ENCODE results near the gene OLFML2A. TPM values are rescaled to one million over a fixed set of nuclear protein-coding genes. Genes with fewer than 3 reads are reported as not detected.
A peak's percentile ranks its signal among the peaks of the same experiment; 100 is the strongest.

The OLFML2A gene
- polyA plus RNA-seq, 3 donors: 18.3 to 25.7 (median 20.6) TPM

DNA sequence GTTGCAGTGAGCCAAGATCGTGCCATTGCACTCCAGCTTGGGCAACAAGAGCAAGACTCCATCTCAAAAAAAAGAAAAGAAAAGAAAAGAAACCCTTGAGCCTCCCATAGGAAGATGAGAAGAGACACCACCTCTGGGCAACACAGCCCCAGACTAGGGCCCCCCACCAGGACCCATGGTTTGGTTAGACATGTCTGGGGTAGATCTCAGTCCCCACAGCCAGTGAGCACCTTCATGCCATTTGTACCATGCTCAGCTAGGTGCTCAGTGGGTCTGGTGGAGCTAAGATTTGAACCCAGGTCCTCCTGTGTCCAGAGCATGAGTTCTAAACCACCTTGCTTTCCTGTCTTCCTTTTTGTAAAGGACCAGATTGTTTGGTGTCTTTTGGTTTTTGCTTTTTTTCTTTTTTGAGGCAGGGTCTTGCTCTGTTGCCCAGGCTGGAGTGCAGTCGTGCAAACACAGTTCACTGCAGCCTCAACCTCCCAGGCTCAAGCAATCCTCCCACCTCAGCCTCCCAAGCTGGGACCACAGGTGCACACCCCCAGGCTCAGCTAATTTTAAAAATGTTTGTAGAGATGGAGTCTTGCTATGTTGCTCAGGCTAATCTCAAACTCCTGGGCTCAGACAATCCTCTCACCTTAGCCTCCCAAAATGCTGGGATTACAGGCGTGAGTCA lies 11.7 kb downstream of the OLFML2A start:
- DNase-seq (ENCODE audit: extremely low read depth in 1 of 11, low read depth in 9 of 11, low spot score in 4 of 11): no peak

DNA sequence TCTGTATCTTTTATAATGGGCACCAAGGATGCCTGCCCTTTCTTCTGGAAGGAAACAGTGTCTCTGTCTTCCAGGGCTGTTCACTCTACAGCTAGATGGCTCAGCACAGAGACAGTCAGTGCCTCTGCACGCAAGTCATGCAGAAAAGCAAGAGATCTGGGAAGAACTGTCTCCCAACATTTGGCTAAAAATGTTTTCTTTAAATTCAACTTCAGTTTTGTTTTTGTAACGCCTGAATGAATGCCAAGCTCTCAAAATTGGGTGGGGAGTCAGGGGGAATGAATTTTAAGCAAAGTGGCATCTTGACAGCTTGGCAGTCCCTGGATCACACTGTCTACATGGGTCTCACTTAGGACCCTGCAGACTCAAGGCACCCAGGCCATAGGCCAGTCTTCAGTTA lies 12.6 kb downstream of the OLFML2A start:
- DNase-seq (ENCODE audit: extremely low read depth in 1 of 11, low read depth in 9 of 11, low spot score in 4 of 11): no peak

DNA sequence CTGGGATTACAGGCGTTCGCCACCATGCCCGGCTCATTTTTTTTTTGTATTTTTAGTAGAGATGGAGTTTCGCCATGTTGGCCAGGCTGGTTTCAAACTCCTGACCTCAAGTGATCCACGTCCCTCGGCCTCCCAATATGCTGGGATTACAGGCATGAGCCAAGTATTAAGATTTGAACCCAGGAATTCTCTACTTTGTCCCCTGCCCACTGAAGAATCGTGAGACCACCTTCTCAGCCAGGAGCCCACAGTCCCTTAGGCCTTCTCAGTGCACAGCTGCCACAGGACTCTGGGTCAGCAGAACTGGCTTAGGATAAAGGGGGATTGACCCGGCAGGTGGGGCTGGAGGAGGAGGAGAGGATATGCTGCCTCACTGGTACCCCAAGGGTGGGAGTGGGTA lies 13.4 kb downstream of the OLFML2A start:
- DNase-seq (ENCODE audit: extremely low read depth in 1 of 11, low read depth in 9 of 11, low spot score in 4 of 11): no peak

- DNase-seq (ENCODE audit: extremely low read depth in 1 of 11, low read depth in 9 of 11, low spot score in 4 of 11): no peak
Observed at GRCh38 chr9:124790801-124791505, 14.0 kb downstream of the OLFML2A start.

DNA sequence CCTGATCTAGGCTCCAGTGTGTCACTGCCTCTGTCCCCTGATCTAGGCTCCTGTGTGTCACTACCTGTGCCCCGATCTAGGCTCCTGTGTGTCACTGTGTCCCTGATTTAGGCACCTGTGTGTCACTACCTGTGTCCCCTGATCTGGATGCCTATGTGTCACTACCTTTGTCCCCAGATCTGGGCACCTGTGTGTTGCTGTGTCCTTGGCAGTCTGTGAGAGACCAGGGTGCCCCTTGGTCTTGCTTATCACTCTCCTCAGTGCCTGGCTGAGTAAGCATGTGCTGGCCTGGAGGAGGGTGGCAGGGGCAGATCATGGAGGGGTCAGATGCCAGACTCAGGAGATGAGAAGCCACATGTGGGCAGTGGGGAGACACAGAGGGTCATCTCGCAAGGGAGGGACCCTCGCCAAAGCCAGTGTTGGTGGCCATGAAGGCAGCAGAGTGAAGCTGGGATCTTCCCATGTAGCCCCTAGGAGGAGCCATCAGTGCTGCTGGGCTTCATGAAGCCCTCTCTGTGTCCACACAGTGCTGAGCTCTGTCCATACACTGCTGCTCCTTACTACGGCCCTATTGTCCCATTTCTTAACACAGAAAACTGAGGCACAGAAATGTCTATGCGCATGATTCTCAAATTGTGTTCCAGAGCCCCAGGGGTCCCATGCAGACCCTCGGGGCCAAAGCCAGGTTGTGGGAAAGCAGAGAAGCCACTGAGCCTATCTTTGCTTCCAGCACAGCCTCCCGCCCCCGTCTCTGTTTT lies 15.5 kb downstream of the OLFML2A start:
- no peak for DNase-seq (ENCODE audit: extremely low read depth in 1 of 11, low read depth in 9 of 11, low spot score in 4 of 11)

- DNase-seq (ENCODE audit: extremely low read depth in 1 of 11, low read depth in 9 of 11, low spot score in 4 of 11): peak in 1 of 11 donors; percentile 52
Observed at GRCh38 chr9:124793015-124793541, 16.1 kb downstream of the OLFML2A start.

GRCh38 chr9:124794902-124795491 lies 18.1 kb downstream of the OLFML2A start:
- DNase-seq (ENCODE audit: extremely low read depth in 1 of 11, low read depth in 9 of 11, low spot score in 4 of 11): no peak

DNA sequence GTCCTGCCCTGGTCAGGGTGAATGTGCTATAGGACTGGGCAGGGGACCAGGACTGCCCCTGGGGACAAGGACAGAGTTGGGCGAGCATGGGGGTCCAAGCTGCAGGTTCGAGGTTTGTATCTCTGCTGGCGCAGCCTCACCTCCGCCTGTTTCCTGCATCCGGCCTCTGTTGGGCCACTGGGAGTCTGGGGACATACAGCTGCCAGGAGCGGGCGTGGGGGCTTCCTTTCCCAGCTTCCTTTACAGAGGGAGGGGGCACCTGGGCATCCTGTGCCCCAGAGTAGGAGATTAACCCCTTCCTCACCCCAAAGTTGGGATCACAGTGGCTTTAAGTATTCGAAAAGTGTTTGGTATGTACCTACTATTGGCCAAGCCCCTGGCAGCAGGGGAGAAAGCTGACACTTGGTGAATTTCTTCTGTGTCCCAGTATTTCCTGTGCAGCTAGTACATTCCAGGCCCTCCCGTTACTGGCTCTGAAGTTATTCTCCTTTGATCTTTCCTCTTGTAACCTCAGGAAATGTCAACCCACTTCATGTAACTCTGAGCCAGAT lies 19.0 kb downstream of the OLFML2A start:
- DNase-seq (ENCODE audit: extremely low read depth in 1 of 11, low read depth in 9 of 11, low spot score in 4 of 11): no peak

DNA sequence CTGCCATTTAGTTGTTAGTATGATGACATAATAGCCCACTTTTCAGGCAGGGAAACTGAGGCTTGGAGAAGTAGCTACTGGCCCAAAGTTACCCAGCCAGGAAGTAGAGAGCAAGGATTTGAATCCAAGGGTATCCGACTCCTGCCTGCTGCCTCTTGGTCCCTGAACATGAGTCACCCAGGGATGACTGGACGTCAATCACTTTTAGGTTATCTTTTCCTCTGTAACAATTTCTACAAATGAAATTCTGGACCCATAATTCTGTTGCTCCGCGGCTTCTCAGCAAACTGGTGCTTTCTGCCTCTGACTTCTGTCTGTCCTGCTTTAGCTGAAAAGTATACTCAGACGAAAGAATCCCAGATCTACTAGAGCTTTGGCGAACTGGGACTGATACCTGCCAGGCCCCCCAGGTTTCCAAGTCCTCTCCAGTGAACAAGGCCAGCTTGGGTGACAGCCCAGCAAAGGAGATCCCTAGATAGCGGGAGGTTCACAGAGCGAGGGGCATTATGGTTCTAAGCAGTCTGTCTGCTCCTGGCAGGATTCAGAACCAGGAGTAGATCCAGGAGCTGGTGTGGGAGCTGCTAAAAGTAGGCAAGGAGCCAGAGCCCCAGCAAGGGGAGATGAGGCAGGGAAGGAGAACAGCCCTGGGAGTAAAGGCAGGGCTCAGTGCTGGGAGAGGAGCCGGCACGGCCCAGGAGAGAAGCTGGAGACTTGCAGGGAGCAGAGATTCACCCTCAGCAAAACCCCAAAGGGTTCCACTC lies 20.6 kb downstream of the OLFML2A start:
- DNase-seq (ENCODE audit: extremely low read depth in 1 of 11, low read depth in 9 of 11, low spot score in 4 of 11): no peak

GRCh38 chr9:124799274-124800006 lies 22.5 kb downstream of the OLFML2A start:
- DNase-seq (ENCODE audit: extremely low read depth in 1 of 11, low read depth in 9 of 11, low spot score in 4 of 11): no peak

GRCh38 chr9:124800306-124801259 lies 23.6 kb downstream of the OLFML2A start:
- no peak for DNase-seq (ENCODE audit: extremely low read depth in 1 of 11, low read depth in 9 of 11, low spot score in 4 of 11)

GRCh38 chr9:124801356-124801755 lies 24.4 kb downstream of the OLFML2A start:
- no peak for DNase-seq (ENCODE audit: extremely low read depth in 1 of 11, low read depth in 9 of 11, low spot score in 4 of 11)

DNA sequence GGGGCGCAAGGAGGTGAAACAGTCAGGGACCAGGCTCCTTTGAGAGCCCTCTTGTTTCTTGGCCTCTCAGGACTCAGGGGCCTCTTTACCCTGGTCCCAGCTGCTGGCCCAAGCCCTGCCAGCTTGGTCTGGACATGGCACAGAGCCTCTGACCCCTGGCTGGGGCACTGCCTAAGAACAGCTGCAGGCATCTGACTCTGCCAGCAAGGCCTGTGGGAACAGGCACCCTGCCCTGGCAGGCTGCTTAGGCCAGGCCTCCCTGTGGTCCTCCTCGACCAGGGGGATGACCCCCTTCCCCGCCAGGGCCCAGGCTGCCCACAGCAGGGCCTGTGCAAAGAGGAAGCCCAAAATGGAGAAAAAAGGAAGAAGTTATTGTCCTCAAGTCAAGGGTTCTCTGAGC lies 25.5 kb downstream of the OLFML2A start:
- no peak for DNase-seq (ENCODE audit: extremely low read depth in 1 of 11, low read depth in 9 of 11, low spot score in 4 of 11)

GRCh38 chr9:124803911-124804310 lies 27.0 kb downstream of the OLFML2A start:
- DNase-seq (ENCODE audit: extremely low read depth in 1 of 11, low read depth in 9 of 11, low spot score in 4 of 11): no peak

DNA sequence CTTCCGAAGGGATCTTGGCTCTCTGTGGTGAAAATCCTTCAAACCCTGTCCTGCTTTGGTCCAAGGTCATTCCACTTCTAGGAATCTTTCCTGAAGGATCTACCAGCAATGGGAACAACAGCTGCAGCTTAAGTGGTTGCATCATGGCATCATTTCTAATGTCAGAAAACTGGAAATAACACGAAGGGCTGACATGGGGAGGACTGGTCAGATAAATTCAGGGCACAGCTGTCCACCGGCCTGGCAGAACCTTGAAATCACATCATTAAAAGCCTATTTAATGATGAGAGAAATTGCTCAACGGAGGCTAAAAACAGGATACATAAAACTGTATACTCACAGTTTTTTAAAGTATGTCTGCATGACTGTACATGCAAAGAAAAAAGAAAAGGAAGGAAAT lies 28.3 kb downstream of the OLFML2A start:
- DNase-seq (ENCODE audit: extremely low read depth in 1 of 11, low read depth in 9 of 11, low spot score in 4 of 11): no peak

DNA sequence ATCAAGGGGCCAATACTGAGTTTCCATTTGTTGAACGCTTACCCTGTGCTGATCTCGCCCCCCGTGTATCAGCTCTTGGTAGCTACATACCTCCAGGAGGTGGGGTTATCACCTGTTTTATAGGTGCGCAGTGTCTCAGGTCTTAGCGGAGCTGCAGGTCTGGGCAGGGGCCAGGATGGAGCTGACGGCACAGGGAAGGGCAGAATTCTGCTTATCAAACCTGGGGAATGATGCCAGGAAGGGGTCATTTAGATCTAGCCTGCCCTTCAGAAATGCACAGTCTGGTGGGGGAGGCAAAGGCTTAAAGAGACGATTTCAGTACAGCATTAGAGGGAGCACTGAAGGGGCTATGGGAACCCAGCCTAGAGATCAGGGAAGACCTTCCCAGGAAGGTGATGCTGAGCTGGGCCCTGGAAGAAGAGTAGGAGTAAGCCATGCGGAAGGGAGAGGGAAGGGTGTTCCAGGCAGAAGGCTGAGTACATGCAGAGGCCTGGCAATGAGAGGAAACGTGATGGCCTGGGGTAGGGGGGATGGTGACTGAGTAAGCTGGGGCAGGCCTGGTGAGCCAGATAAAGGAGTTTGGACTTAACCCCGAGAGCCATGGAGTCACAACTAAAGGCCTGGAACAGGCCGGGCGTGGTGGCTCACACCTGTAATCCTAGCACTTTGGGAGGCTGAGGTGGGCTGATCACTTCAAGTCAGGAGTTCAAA lies 31.5 kb downstream of the OLFML2A start:
- DNase-seq (ENCODE audit: extremely low read depth in 1 of 11, low read depth in 9 of 11, low spot score in 4 of 11): no peak
